Skin of body (tissue), 2 donors: Measurements from ENCODE around the gene ZBED1. TPM values are rescaled to one million over a fixed set of nuclear protein-coding genes. Genes with fewer than 3 reads are reported as not detected.
"Not testable (repeated sequence)": the region's sequence is repeated elsewhere in the genome, so short reads cannot be mapped to it uniquely, and the experiment has no call there.

Experiments
- DNase-seq: peaks from one replicate; lab custom pipeline; 2025; lab: John Stamatoyannopoulos, UW
- total RNA-seq: library from RNA; depleted of rRNA; stranded (reverse); fragments of >200 nt; gene quantifications from one replicate; pipeline ENCODE4 v1.2.3, GENCODE V29; 2014

ZBED1 gene
- total RNA-seq, 1 donor from 2014 or later: 25.1 TPM

GRCh38 chrX:2520539-2520938 lies 19.8 kb upstream of the ZBED1 start:
- DNase-seq: no peak

- not testable (repeated sequence) for DNase-seq
Measured at GRCh38 chrX:2519638-2520037, 18.9 kb upstream of the ZBED1 start.

GRCh38 chrX:2517055-2517454 lies 16.3 kb upstream of the ZBED1 start:
- no peak for DNase-seq

- no peak for DNase-seq
Measured at GRCh38 chrX:2516623-2517022, 15.8 kb upstream of the ZBED1 start.

GRCh38 chrX:2514131-2514530 lies 13.4 kb upstream of the ZBED1 start:
- no peak for DNase-seq

- no peak for DNase-seq
Measured at GRCh38 chrX:2513121-2513664, 12.4 kb upstream of the ZBED1 start.

- no peak for DNase-seq
Measured at GRCh38 chrX:2512501-2512900, 11.7 kb upstream of the ZBED1 start.

GRCh38 chrX:2511326-2511725 lies 10.6 kb upstream of the ZBED1 start:
- DNase-seq: no peak

- DNase-seq: no peak
Measured at GRCh38 chrX:2508648-2509335, 8.0 kb upstream of the ZBED1 start.

- no peak for DNase-seq
Measured at GRCh38 chrX:2507904-2508627, 7.3 kb upstream of the ZBED1 start.

- DNase-seq: no peak
Measured at GRCh38 chrX:2507196-2507595, 6.4 kb upstream of the ZBED1 start.

- DNase-seq: not testable (repeated sequence)
Measured at GRCh38 chrX:2505341-2505740, 4.6 kb upstream of the ZBED1 start.

- no peak for DNase-seq
Measured at GRCh38 chrX:2504706-2505332, 4.0 kb upstream of the ZBED1 start.

- no peak for DNase-seq
Measured at GRCh38 chrX:2503591-2504500, 3.1 kb upstream of the ZBED1 start.

GRCh38 chrX:2502668-2503519 lies 2.1 kb upstream of the ZBED1 start:
- DNase-seq: no peak

- no peak for DNase-seq
Measured at GRCh38 chrX:2502120-2502667, 1.4 kb upstream of the ZBED1 start.

- no peak for DNase-seq
Measured at GRCh38 chrX:2501559-2502102, 855 bp upstream of the ZBED1 start.

GRCh38 chrX:2500091-2500802 lies 529 bp downstream of the ZBED1 start:
- DNase-seq: no peak

GRCh38 chrX:2499507-2499906 lies 1.3 kb downstream of the ZBED1 start:
- no peak for DNase-seq
